Esophagus (tissue), 2 donors: Measurements from ENCODE around the gene DKKL1. TPM values are rescaled to one million over a fixed set of nuclear protein-coding genes. Genes with fewer than 3 reads are reported as not detected.

ENCODE experiments used
- H3K27ac ChIP-seq, 2 donors: one replicate each; pipeline ENCODE4 v1.5.1; 2013; ENCODE audit warnings: low read depth in 2 of 2, mild to moderate bottlenecking in 2 of 2, inconsistent platforms in 1 of 2, low read length in 1 of 2, moderate library complexity in 1 of 2
- H3K27me3 ChIP-seq, 2 donors: one replicate each; pipeline ENCODE4 v1.6.1; 2013; ENCODE audit warnings: low read length in 2 of 2, control low read depth in 1 of 2, mild to moderate bottlenecking in 1 of 2; ENCODE audit not compliant: insufficient read depth in 2 of 2, control insufficient read depth in 1 of 2
- H3K36me3 ChIP-seq, 2 donors: one replicate each; pipeline ENCODE4 v1.6.1; 2013; ENCODE audit warnings: low read length in 1 of 2; ENCODE audit not compliant: control insufficient read depth in 2 of 2, insufficient read depth in 2 of 2
- H3K4me1 ChIP-seq, 2 donors: one replicate each; pipeline ENCODE4 v1.6.1; 2013; ENCODE audit warnings: low read length in 1 of 2; ENCODE audit not compliant: control insufficient read depth in 2 of 2, insufficient read depth in 2 of 2
- H3K4me3 ChIP-seq, 2 donors: one replicate each; pipeline ENCODE4 v1.5.1; 2013; ENCODE audit warnings: low read length in 2 of 2, mild to moderate bottlenecking in 2 of 2, low read depth in 1 of 2, moderate library complexity in 1 of 2
- H3K9me3 ChIP-seq, 2 donors: one replicate each; pipeline ENCODE4 v1.6.1; 2013; ENCODE audit warnings: mild to moderate bottlenecking in 2 of 2, low read depth in 1 of 2, low read length in 1 of 2, moderate library complexity in 1 of 2; ENCODE audit not compliant: control insufficient read depth in 2 of 2, insufficient read depth in 1 of 2
- WGBS, 2 donors: extraction: QIAGEN DNeasy Blood & Tissue Kit; methylation state at CpG; one replicate each; pipeline ENCODE4 v1.1.7; 2013; 5-methylcytosine and 5-hydroxymethylcytosine counted together
- polyA plus RNA-seq, 2 donors: library from polyadenylated mRNA; stranded (reverse); fragments of 200-250 nt; gene quantifications; one replicate each; pipeline ENCODE4 v1.2.3, GENCODE V29; 2013
- donor health status: healthy with polysubstance abuse.
- donor health status: Bipolar disorder and iron deficiency.

Gene DKKL1
- polyA plus RNA-seq, 2 donors: 0.07 TPM; not detected in 1

DNA sequence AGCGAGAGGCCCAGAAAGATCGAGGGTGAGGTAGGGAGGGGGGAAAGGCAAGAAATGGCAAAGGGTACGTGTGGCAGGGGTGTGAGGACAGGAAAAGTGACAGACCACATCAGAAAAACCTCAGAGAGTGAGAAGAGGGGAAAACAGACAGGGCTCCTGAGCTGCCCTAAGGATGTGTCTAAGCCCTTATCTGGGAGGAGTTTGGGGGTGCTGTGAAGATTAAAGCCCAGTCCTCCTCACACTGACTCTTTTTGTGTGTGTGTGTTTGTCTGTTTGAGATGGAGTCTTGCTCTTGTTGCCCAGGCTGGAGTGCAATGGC lies 60.3 kb downstream of the DKKL1 start:
- no peaks in the 10 kb centered on the region for H3K36me3 ChIP-seq
- 6 to 17% methylated on average over 3 of the region's 3 CpGs for WGBS, 2 donors
- H3K27ac ChIP-seq: no peak overlapping the region
- peaks cover 2 to 16% of the 10 kb centered on the region in 2 donors for H3K4me1 ChIP-seq
- no peak overlapping the region for H3K4me3 ChIP-seq
- peaks cover 0 to 34% of the 10 kb centered on the region in 2 donors for H3K27me3 ChIP-seq
- no peaks in the 10 kb centered on the region for H3K9me3 ChIP-seq

Other genes starting within 250 kb of the DKKL1 start
- 10 to 100 TPM; 13.7 to 18.5 TPM for gene LIN7B, start 249.5 kb upstream of the DKKL1 start, polyA plus RNA-seq
- gene C19orf73, start 244.7 kb upstream of the DKKL1 start, polyA plus RNA-seq: 1 to 10 TPM; 2.3 to 5.4 TPM
- 10 to 100 TPM; 15.2 to 28.6 TPM for gene PPFIA3, start 244.3 kb upstream of the DKKL1 start, polyA plus RNA-seq
- gene HRC, start 208.5 kb upstream of the DKKL1 start, polyA plus RNA-seq: under 1 TPM; 0.39 to 0.65 TPM
- gene TRPM4, start 206.1 kb upstream of the DKKL1 start, polyA plus RNA-seq: 10 to 100 TPM; 11.4 to 43.7 TPM
- gene SLC6A16, start 38.7 kb upstream of the DKKL1 start, polyA plus RNA-seq: 1 to 10 TPM in 1 of 2 donors, under 1 TPM in 1; 0.79 to 1.2 TPM
- gene CD37, start 28.5 kb upstream of the DKKL1 start, polyA plus RNA-seq: 1 to 10 TPM; 2.5 to 3.1 TPM
- gene TEAD2, start 1.5 kb upstream of the DKKL1 start, polyA plus RNA-seq: 1 to 10 TPM; 6.0 to 8.3 TPM
- gene KASH5, start 24.4 kb downstream of the DKKL1 start, polyA plus RNA-seq: not detected
- gene PTH2, start 59.6 kb downstream of the DKKL1 start, polyA plus RNA-seq: not detected
- not detected for gene GFY, start 61.5 kb downstream of the DKKL1 start, polyA plus RNA-seq
- under 1 TPM; 0.28 to 0.29 TPM for gene SLC17A7, start 77.7 kb downstream of the DKKL1 start, polyA plus RNA-seq
- 10 to 100 TPM; 63.5 to 65.3 TPM for gene PIH1D1, start 87.9 kb downstream of the DKKL1 start, polyA plus RNA-seq
- gene ALDH16A1, start 89.3 kb downstream of the DKKL1 start, polyA plus RNA-seq: 10 to 100 TPM; 29.4 to 29.9 TPM
- 1 to 10 TPM; 7.2 to 9.5 TPM for gene FLT3LG, start 110.3 kb downstream of the DKKL1 start, polyA plus RNA-seq
- 1,000 to 10,000 TPM; 1,631 to 2,695 TPM for gene RPL13A, start 123.7 kb downstream of the DKKL1 start, polyA plus RNA-seq
- 1,000 to 10,000 TPM; 3,079 to 3,912 TPM for gene RPS11, start 132.6 kb downstream of the DKKL1 start, polyA plus RNA-seq
- 10 to 100 TPM; 27.7 to 36.9 TPM for gene FCGRT, start 148.8 kb downstream of the DKKL1 start, polyA plus RNA-seq
- 1 to 10 TPM; 4.2 to 7.8 TPM for gene RCN3, start 164.1 kb downstream of the DKKL1 start, polyA plus RNA-seq
- gene NOSIP, start 216.7 kb downstream of the DKKL1 start, polyA plus RNA-seq: 10 to 100 TPM; 57.9 to 61.8 TPM
- 10 to 100 TPM; 10.1 to 12.7 TPM for gene PRRG2, start 217.4 kb downstream of the DKKL1 start, polyA plus RNA-seq
- 10 to 100 TPM in 1 of 2 donors, 1 to 10 TPM in 1; 4.8 to 11.2 TPM for gene PRR12, start 227.3 kb downstream of the DKKL1 start, polyA plus RNA-seq